Astrocyte of the spinal cord (primary cell): Measurements from ENCODE around the gene ATIC.

Experiments
- DNase-seq: peaks from one replicate; pipeline ENCODE4 v3.0.0; 2011; ENCODE audit warnings: low read depth, low spot score
- H3K4me3 ChIP-seq: 2 replicates; pipeline ENCODE4 v1.5.1; 2011; ENCODE audit warnings: low read depth, mild to moderate bottlenecking, low read length, moderate library complexity
- in situ Hi-C: cut with HindIII; loops from 2 replicates; pipeline ENCODE4 v1.10.0; 2017; ENCODE audit warnings: low sequenced_read_pairs
- TF ChIP-seq, protein P1 (sequence below): IDR thresholded peaks from 2 replicates; pipeline ENCODE4 v1.5.1; 2012; ENCODE audit warnings: low read depth, mild to moderate bottlenecking, low read length, inconsistent platforms

ATIC gene

GRCh38 chr2:215367662-215368492, 56.0 kb downstream of the ATIC start:
- in situ Hi-C loops = no loop called here
- TF ChIP-seq, protein P1, sequence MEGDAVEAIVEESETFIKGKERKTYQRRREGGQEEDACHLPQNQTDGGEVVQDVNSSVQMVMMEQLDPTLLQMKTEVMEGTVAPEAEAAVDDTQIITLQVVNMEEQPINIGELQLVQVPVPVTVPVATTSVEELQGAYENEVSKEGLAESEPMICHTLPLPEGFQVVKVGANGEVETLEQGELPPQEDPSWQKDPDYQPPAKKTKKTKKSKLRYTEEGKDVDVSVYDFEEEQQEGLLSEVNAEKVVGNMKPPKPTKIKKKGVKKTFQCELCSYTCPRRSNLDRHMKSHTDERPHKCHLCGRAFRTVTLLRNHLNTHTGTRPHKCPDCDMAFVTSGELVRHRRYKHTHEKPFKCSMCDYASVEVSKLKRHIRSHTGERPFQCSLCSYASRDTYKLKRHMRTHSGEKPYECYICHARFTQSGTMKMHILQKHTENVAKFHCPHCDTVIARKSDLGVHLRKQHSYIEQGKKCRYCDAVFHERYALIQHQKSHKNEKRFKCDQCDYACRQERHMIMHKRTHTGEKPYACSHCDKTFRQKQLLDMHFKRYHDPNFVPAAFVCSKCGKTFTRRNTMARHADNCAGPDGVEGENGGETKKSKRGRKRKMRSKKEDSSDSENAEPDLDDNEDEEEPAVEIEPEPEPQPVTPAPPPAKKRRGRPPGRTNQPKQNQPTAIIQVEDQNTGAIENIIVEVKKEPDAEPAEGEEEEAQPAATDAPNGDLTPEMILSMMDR = no peak
- peak; percentile 82 for DNase-seq
- no peak overlapping the region for H3K4me3 ChIP-seq

- in situ Hi-C loops = no loop called here
- peak; percentile 20 for DNase-seq
- TF ChIP-seq, protein P1 = no peak
- H3K4me3 ChIP-seq = no peak overlapping the region
Measured at GRCh38 chr2:215368493-215368809, 56.6 kb downstream of the ATIC start.

DNA sequence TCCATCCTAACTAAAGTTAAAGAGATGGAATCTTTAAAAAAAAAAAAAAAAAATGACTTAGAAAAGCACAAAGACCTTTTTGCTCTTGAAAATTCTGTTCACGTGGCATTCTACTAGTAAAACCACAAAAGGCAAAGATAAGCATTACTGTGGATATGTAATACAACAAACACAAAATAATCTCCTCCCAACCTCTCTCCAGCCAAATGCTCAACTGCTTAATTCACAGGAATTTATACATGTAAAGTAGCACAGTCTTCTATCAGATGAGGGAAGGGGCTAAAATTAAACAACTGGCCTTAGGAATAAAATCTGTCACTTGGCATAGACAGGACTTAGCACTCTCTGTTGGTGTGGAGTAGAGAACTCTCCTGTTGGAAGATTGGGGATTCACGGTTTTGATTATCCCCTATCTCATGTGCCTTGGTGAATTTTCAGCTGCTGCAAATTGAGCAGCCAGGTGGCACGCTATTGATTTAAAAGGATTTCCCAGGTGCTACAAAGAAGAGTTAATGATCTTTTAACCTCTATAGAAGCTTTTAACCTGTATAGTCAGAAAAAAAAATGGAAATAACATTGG, 57.4 kb downstream of the ATIC start:
- peak; percentile 55 for DNase-seq
- in situ Hi-C loops = no loop called here
- H3K4me3 ChIP-seq = no peak overlapping the region
- TF ChIP-seq, protein P1 = no peak

DNA sequence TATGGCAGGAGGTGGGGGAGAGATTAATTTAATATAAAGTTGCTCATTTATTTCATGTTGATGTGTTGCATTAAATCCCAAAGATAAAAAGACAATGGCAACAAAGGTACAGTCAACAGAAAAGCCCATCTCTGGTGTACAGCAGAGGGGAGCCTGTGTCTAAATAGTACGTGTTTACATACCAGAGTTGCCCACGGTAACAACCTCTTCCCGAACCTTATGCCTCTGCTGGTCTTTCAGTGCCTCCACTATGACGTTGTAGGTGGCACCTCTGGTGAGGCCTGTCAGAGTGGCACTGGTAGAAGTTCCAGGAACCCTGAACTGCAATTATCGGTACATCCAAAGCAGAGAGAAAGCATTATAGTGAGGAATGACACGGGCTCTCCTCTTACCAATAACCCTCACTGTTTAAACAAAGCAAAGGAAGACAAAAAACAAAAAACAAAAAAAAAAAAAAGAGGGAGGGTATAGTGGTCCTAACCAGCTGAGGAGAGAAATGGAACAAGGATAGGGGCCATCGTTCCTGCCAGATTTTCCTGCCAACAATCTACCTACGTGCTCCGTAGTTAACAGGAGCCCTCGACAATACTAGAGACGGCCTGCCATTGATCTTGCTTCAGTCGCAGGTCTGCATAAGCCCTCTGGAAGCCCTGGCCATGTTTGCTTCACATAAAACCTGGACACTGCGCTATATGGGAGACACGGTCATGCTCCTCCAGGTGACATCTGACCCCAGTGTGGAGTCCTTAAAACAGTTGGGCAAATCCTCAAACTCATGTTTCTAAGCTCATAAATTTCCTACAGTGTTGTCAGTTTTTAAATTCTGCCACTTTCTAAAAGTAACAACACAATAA, 58.5 kb downstream of the ATIC start:
- in situ Hi-C loops = no loop called here
- H3K4me3 ChIP-seq = no peak overlapping the region

DNA sequence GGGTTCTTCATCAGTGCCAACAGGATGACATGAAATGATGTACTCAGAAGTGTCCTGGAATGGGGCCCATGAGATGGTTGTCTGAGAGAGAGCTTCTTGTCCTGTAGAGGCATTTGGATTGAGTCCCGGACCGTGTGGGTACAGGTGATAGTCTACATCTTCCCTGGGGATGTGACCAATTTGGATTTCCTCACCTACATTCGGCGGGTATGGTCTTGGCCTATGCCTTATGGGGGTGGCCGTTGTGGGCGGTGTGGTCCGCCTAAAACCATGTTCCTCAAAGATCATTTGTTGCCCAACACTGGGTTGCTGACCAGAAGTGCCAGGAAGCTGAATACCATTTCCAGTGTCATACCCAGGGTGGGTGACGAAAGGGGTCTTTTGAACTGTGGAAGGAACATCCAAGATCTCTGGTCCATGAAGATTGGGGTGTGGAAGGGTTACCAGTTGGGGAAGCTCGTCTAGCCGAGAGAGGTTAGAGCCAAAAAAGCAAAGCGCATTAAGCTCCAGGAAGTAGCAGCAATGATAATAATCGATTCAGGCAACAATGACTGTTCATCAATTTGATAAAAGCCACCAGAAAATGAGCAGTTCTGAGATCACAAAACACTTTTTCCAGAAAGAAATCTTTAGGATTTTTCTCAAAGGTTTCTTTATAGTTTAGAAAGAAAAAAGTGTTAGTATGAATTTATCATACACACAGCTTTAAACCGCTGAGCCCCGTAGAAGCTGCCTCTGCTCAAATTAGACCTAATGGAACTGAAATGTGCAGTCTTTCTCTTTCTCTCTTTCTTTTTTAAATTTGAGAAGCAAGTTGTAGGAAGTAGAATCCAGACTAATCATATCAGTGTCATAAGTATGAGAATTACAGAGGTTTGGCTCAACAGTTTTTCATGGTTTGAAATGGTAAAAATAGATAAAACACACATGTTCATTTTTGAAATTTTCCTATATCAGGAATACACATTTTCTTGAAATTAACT, 60.3 kb downstream of the ATIC start:
- no peak for DNase-seq
- in situ Hi-C loops = no loop called here
- TF ChIP-seq, protein P1 = no peak
- H3K4me3 ChIP-seq = no peak overlapping the region

More for the DNA sequence above, 58.5 kb downstream of the ATIC start:
- peak; percentile 27 for DNase-seq
- TF ChIP-seq, protein P1 = no peak
